Ishikawa (cell line): ENCODE measurements around the gene MAP2.

Experiments used
- EP300 ChIP-seq: IDR thresholded peaks from 2 replicates; pipeline ENCODE4 v1.6.1; 2012; ENCODE audit warnings: borderline replicate concordance
- FOXM1 ChIP-seq: IDR thresholded peaks from 2 replicates; pipeline ENCODE4 v1.6.1; 2012; ENCODE audit warnings: low read depth, borderline replicate concordance
- TAF1 ChIP-seq: IDR thresholded peaks from 2 replicates; pipeline ENCODE4 v1.6.1; 2012; ENCODE audit warnings: low read depth, mild to moderate bottlenecking
- TCF12 ChIP-seq: IDR thresholded peaks from 2 replicates; pipeline ENCODE4 v1.6.1; 2012; ENCODE audit warnings: low read depth

DNA sequence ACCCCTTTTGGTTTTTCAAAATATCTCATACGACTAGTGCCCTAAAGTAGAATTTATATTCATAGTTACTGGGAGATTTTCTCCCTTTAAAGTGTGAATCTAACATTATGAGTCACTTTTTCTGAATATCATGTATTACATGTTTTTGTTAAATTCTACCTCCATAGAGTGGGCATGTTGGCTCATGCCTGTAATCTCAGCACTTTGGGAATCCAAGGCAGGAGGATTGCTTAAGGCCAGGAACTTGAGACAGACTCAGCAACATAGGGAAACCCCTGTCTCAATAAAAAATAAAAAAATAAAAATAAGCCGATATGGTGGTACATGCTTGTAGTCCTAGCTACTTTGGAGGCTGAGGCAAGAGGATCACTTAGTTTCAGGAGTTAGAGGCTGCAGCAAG, 302.5 kb downstream of the MAP2 start:
- no peak for TF ChIP-seq EP300
- no peak for TF ChIP-seq TCF12
- TF ChIP-seq FOXM1: no peak
- no peak for TF ChIP-seq TAF1
